ENCODE data around the gene OST4.
A peak's percentile ranks its signal among the peaks of the same experiment; 100 is the strongest.

The OST4 gene

DNA sequence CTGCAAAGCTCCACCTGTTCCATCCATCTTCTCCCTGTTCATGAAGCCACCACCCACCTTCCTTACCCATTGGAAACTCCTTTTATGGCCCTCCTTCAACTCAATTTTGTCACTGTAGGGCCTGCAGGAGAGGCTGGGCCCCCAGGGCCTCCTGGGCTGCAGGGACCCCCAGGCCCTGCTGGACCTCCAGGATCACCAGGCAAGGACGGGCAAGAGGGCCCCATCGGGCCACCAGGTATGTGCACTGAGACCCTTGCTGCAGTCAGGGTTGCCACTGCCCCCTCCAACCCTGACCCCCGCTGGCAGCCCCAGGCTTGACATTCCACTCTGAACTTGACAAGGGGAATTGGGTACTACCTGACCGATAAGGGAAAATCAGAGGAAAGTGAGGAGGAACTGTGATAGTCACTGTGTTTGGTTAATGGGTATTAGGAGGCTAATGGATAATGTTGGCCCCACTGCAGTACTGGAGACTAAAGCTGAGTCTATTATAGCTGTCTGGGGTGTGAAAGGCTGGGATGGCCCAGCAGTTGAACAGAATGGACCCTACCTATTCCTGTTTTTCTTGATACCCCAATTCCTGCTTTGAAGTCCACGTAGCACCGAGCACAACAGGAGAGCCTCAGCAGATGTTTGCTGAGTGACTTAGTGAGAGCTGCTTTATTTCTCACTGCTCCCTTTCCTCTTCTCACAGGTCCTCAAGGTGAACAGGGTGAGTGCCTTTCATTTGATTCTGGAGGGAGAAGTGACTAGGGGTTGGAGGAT lies 13.0 kb upstream of the OST4 start:
- peaks cover 11% of the 10 kb centered on the region for H3K4me1 ChIP-seq (ENCODE audit: control insufficient read depth, insufficient read depth, low read length, poor library complexity, severe bottlenecking)
- no peak overlapping the region for H3K27ac ChIP-seq (ENCODE audit: low read depth, low read length, severe bottlenecking)
- 92% methylated on average over 3 to 4 of the region's 6 CpGs for WGBS, 2 experiments (ENCODE audit: insufficient coverage in 2 of 2)
- no peaks in the 10 kb centered on the region for H3K36me3 ChIP-seq (ENCODE audit: control insufficient read depth, insufficient read depth, low read length)
- no peaks in the 10 kb centered on the region for H3K9me3 ChIP-seq (ENCODE audit: control insufficient read depth, low read length)
- H3K4me3 ChIP-seq (ENCODE audit: extremely low read depth, insufficient read depth, low read length, poor library complexity, severe bottlenecking), result no peak overlapping the region

DNA sequence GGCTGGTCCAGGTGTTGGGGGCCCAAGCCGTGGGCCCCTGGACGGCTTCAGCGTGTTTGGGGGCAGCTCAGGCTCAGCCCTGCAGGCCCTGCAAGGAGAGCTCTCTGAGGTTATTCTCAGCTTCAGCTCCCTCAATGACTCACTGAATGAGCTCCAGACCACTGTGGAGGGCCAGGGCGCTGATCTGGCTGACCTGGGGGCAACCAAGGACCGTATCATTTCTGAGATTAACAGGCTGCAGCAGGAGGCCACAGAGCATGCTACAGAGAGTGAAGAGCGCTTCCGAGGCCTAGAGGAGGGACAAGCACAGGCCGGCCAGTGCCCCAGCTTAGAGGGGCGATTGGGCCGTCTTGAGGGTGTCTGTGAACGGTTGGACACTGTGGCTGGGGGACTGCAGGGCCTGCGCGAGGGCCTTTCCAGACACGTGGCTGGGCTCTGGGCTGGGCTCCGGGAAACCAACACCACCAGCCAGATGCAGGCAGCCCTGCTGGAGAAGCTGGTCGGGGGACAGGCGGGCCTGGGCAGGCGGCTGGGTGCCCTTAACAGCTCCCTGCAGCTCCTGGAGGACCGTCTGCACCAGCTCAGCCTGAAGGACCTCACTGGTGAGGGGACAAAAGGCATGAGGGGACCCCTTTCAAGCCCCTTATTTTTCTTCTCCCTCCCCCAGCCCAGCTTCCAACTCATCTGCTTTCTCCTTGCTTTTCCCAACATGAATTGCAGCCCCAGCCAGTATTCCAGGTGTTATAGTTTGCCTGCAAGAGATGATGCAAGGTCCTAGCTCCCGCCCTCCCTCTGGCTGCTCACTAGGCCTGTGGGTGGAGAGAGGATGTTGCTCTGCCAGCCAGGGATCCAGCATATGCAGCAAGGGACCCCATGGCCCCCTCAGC lies 12.2 kb upstream of the OST4 start:
- Histone ChIP-seq H3K9me3 (ENCODE audit: control insufficient read depth, low read length) (no peaks in the 10 kb centered on the region), H3K27ac (ENCODE audit: low read depth, low read length, severe bottlenecking) (no peak overlapping the region)

GRCh38 chr2:27082773-27083409 lies 11.4 kb upstream of the OST4 start:
- H3K36me3 ChIP-seq (ENCODE audit: control insufficient read depth, insufficient read depth, low read length), result no peaks in the 10 kb centered on the region
- WGBS, 2 experiments (ENCODE audit: insufficient coverage in 2 of 2), result 93 to 95% methylated on average over 21 to 27 of the region's 27 CpGs
- peaks cover 11% of the 10 kb centered on the region for H3K4me1 ChIP-seq (ENCODE audit: control insufficient read depth, insufficient read depth, low read length, poor library complexity, severe bottlenecking)
- no peaks in the 10 kb centered on the region for H3K9me3 ChIP-seq (ENCODE audit: control insufficient read depth, low read length)
- no peak overlapping the region for H3K27ac ChIP-seq (ENCODE audit: low read depth, low read length, severe bottlenecking)
- no peak overlapping the region for H3K4me3 ChIP-seq (ENCODE audit: extremely low read depth, insufficient read depth, low read length, poor library complexity, severe bottlenecking)

More for the DNA sequence above, 12.2 kb upstream of the OST4 start:
- H3K4me1 ChIP-seq (ENCODE audit: control insufficient read depth, insufficient read depth, low read length, poor library complexity, severe bottlenecking), result peaks cover 11% of the 10 kb centered on the region
- 94 to 96% methylated on average over 11 to 20 of the region's 20 CpGs for WGBS, 2 experiments (ENCODE audit: insufficient coverage in 2 of 2)
- H3K36me3 ChIP-seq (ENCODE audit: control insufficient read depth, insufficient read depth, low read length), result no peaks in the 10 kb centered on the region
- no peak overlapping the region for H3K4me3 ChIP-seq (ENCODE audit: extremely low read depth, insufficient read depth, low read length, poor library complexity, severe bottlenecking)

- H3K4me1 ChIP-seq (ENCODE audit: control insufficient read depth, insufficient read depth, low read length, poor library complexity, severe bottlenecking), result peaks cover 11% of the 10 kb centered on the region
- no peak overlapping the region for H3K4me3 ChIP-seq (ENCODE audit: extremely low read depth, insufficient read depth, low read length, poor library complexity, severe bottlenecking)
- 94 to 98% methylated on average over 28 to 38 of the region's 38 CpGs for WGBS, 2 experiments (ENCODE audit: insufficient coverage in 2 of 2)
- H3K27ac ChIP-seq (ENCODE audit: low read depth, low read length, severe bottlenecking), result no peak overlapping the region
- no peaks in the 10 kb centered on the region for H3K9me3 ChIP-seq (ENCODE audit: control insufficient read depth, low read length)
- H3K36me3 ChIP-seq (ENCODE audit: control insufficient read depth, insufficient read depth, low read length), result no peaks in the 10 kb centered on the region
These were observed 10.7 kb upstream of the OST4 start for GRCh38 chr2:27081984-27082772.

DNA sequence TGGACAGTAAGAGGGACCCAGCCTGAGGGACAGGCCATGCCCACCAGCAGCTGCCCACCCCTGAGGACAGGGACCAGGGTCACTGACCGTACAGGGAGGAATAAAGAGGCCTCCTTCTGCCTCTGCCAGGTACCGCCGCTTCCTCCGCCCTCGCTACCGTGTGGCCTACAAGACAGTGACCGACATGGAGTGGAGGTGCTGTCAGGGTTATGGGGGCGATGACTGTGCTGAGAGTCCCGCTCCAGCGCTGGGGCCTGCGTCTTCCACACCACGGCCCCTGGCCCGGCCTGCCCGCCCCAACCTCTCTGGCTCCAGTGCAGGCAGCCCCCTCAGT lies 9.1 kb upstream of the OST4 start:
- H3K4me1 ChIP-seq (ENCODE audit: control insufficient read depth, insufficient read depth, low read length, poor library complexity, severe bottlenecking), result peaks cover 10% of the 10 kb centered on the region
- no peak overlapping the region for H3K4me3 ChIP-seq (ENCODE audit: extremely low read depth, insufficient read depth, low read length, poor library complexity, severe bottlenecking)
- 95 to 97% methylated on average over 14 of the region's 14 CpGs for WGBS, 2 experiments (ENCODE audit: insufficient coverage in 2 of 2)
- no peak overlapping the region for H3K27ac ChIP-seq (ENCODE audit: low read depth, low read length, severe bottlenecking)
- H3K36me3 ChIP-seq (ENCODE audit: control insufficient read depth, insufficient read depth, low read length), result no peaks in the 10 kb centered on the region
- H3K9me3 ChIP-seq (ENCODE audit: control insufficient read depth, low read length), result no peaks in the 10 kb centered on the region

GRCh38 chr2:27080140-27080469 lies 8.7 kb upstream of the OST4 start:
- Histone ChIP-seq H3K27ac (ENCODE audit: low read depth, low read length, severe bottlenecking) (no peak overlapping the region), H3K4me1 (ENCODE audit: control insufficient read depth, insufficient read depth, low read length, poor library complexity, severe bottlenecking) (peaks cover 6% of the 10 kb centered on the region), H3K9me3 (ENCODE audit: control insufficient read depth, low read length) (no peaks in the 10 kb centered on the region), H3K4me3 (ENCODE audit: extremely low read depth, insufficient read depth, low read length, poor library complexity, severe bottlenecking) (no peak overlapping the region), H3K36me3 (ENCODE audit: control insufficient read depth, insufficient read depth, low read length) (no peaks in the 10 kb centered on the region)
- 94 to 97% methylated on average over 6 to 7 of the region's 7 CpGs for WGBS, 2 experiments (ENCODE audit: insufficient coverage in 2 of 2)

- 92 to 94% methylated on average over 11 to 12 of the region's 14 CpGs for WGBS, 2 experiments (ENCODE audit: insufficient coverage in 2 of 2)
- no peaks in the 10 kb centered on the region for H3K36me3 ChIP-seq (ENCODE audit: control insufficient read depth, insufficient read depth, low read length)
- H3K27ac ChIP-seq (ENCODE audit: low read depth, low read length, severe bottlenecking), result no peak overlapping the region
- H3K4me1 ChIP-seq (ENCODE audit: control insufficient read depth, insufficient read depth, low read length, poor library complexity, severe bottlenecking), result peaks cover 6% of the 10 kb centered on the region
- H3K9me3 ChIP-seq (ENCODE audit: control insufficient read depth, low read length), result no peaks in the 10 kb centered on the region
- no peak overlapping the region for H3K4me3 ChIP-seq (ENCODE audit: extremely low read depth, insufficient read depth, low read length, poor library complexity, severe bottlenecking)
These were observed 8.0 kb upstream of the OST4 start for GRCh38 chr2:27079233-27080139.

GRCh38 chr2:27078267-27079194 lies 7.1 kb upstream of the OST4 start, which contains the start of gene EMILIN1:
EMILIN1 (plus strand) TSS chr2:27078615; CDS start chr2:27079066, 451 bp downstream.
- H3K4me3 ChIP-seq (ENCODE audit: extremely low read depth, insufficient read depth, low read length, poor library complexity, severe bottlenecking), result no peak within 1 kb of the TSS
- H3K4me1 ChIP-seq (ENCODE audit: control insufficient read depth, insufficient read depth, low read length, poor library complexity, severe bottlenecking), result no peaks in the 10 kb centered on the region
- H3K36me3 ChIP-seq (ENCODE audit: control insufficient read depth, insufficient read depth, low read length), result no peaks in the 10 kb centered on the region
- H3K9me3 ChIP-seq (ENCODE audit: control insufficient read depth, low read length), result no peaks in the 10 kb centered on the region
- 74 to 75% methylated on average over 27 to 34 of the region's 41 CpGs for WGBS, 2 experiments (ENCODE audit: insufficient coverage in 2 of 2)
- H3K27ac ChIP-seq (ENCODE audit: low read depth, low read length, severe bottlenecking), result peak within 1 kb of the TSS; percentile 64

GRCh38 chr2:27077231-27077630 lies 5.8 kb upstream of the OST4 start:
- no peak overlapping the region for H3K27ac ChIP-seq (ENCODE audit: low read depth, low read length, severe bottlenecking)

More at GRCh38 chr2:27077231-27077630, 5.8 kb upstream of the OST4 start:
- WGBS, 2 experiments (ENCODE audit: insufficient coverage in 2 of 2), result 88 to 91% methylated on average over 5 to 7 of the region's 7 CpGs
- Histone ChIP-seq H3K9me3 (ENCODE audit: control insufficient read depth, low read length) (no peaks in the 10 kb centered on the region), H3K4me1 (ENCODE audit: control insufficient read depth, insufficient read depth, low read length, poor library complexity, severe bottlenecking) (peaks cover 3% of the 10 kb centered on the region), H3K36me3 (ENCODE audit: control insufficient read depth, insufficient read depth, low read length) (no peaks in the 10 kb centered on the region), H3K4me3 (ENCODE audit: extremely low read depth, insufficient read depth, low read length, poor library complexity, severe bottlenecking) (no peak overlapping the region)

Measured in mesodermal cell (in vitro differentiated cells).